ENCODE results near the gene ABHD14A.

Gene ABHD14A

GRCh38 chr3:52025453-52025852 is 50.6 kb downstream of the ABHD14A start:
- Histone ChIP-seq H3K4me3 (ENCODE audit: low read length) (no peak overlapping the region), H2AFZ (ENCODE audit: low read depth, low read length) (no peak overlapping the region), H3K27me3 (ENCODE audit: low read depth, low read length) (peaks cover 10% of the 10 kb centered on the region; the same call in 1 of the 2 replicates), H3K79me2 (ENCODE audit: low read length) (no peaks in the 10 kb centered on the region), H3K4me1 (ENCODE audit: low read length) (peaks cover 27% of the 10 kb centered on the region), H3K9me3 (ENCODE audit: insufficient read depth, low read length) (no peaks in the 10 kb centered on the region), H3K36me3 (replicated peaks; ENCODE audit: low read depth, low read length) (no peaks in the 10 kb centered on the region), H3K27ac (ENCODE audit: low read length) (no peak overlapping the region), H4K20me1 (ENCODE audit: insufficient read depth, low read length) (no peaks in the 10 kb centered on the region), H3K9ac (ENCODE audit: low read length) (no peak overlapping the region), H3K4me2 (ENCODE audit: low read length) (no peak overlapping the region)
- TF ChIP-seq EZH2phosphoT487 (IDR thresholded peaks at IDR 0.05; ENCODE audit: low read depth) (no peak), CTCF (IDR thresholded peaks at IDR 0.05; ENCODE audit: low read depth, low read length) (no peak)

- no peak overlapping the region for H3K4me3 ChIP-seq (ENCODE audit: low read length)
- no peaks in the 10 kb centered on the region for H3K36me3 ChIP-seq (replicated peaks; ENCODE audit: low read depth, low read length)
- no peak overlapping the region for H3K4me2 ChIP-seq (ENCODE audit: low read length)
- H3K4me1 ChIP-seq (ENCODE audit: low read length): peaks cover 27% of the 10 kb centered on the region
- H4K20me1 ChIP-seq (ENCODE audit: insufficient read depth, low read length): no peaks in the 10 kb centered on the region
- no peaks in the 10 kb centered on the region for H3K79me2 ChIP-seq (ENCODE audit: low read length)
- H3K9me3 ChIP-seq (ENCODE audit: insufficient read depth, low read length): no peaks in the 10 kb centered on the region
- H3K27ac ChIP-seq (ENCODE audit: low read length): no peak overlapping the region
- no peak overlapping the region for H2AFZ ChIP-seq (ENCODE audit: low read depth, low read length)
- peaks cover 10% of the 10 kb centered on the region; the same call in 1 of the 2 replicates for H3K27me3 ChIP-seq (ENCODE audit: low read depth, low read length)
- no peak for TF ChIP-seq CTCF (IDR thresholded peaks at IDR 0.05; ENCODE audit: low read depth, low read length)
- TF ChIP-seq EZH2phosphoT487 (IDR thresholded peaks at IDR 0.05; ENCODE audit: low read depth): no peak
- no peak overlapping the region for H3K9ac ChIP-seq (ENCODE audit: low read length)
Measured at GRCh38 chr3:52026041-52026440, 51.2 kb downstream of the ABHD14A start.

- no peaks in the 10 kb centered on the region for H3K36me3 ChIP-seq (replicated peaks; ENCODE audit: low read depth, low read length)
- no peak overlapping the region for H3K27ac ChIP-seq (ENCODE audit: low read length)
- H3K79me2 ChIP-seq (ENCODE audit: low read length): no peaks in the 10 kb centered on the region
- no peaks in the 10 kb centered on the region for H4K20me1 ChIP-seq (ENCODE audit: insufficient read depth, low read length)
- no peak overlapping the region for H3K9ac ChIP-seq (ENCODE audit: low read length)
- H3K27me3 ChIP-seq (ENCODE audit: low read depth, low read length): peaks cover 15% of the 10 kb centered on the region; the same call in 1 of the 2 replicates
- H2AFZ ChIP-seq (ENCODE audit: low read depth, low read length): no peak overlapping the region
- TF ChIP-seq CTCF (IDR thresholded peaks at IDR 0.05; ENCODE audit: low read depth, low read length) (no peak), EZH2phosphoT487 (IDR thresholded peaks at IDR 0.05; ENCODE audit: low read depth) (no peak)
- no peak overlapping the region for H3K4me2 ChIP-seq (ENCODE audit: low read length)
- peaks cover 16% of the 10 kb centered on the region for H3K4me1 ChIP-seq (ENCODE audit: low read length)
- no peak overlapping the region for H3K4me3 ChIP-seq (ENCODE audit: low read length)
- H3K9me3 ChIP-seq (ENCODE audit: insufficient read depth, low read length): no peaks in the 10 kb centered on the region
Measured at GRCh38 chr3:52028572-52028971, 53.7 kb downstream of the ABHD14A start.

GRCh38 chr3:52029053-52029452 is 54.2 kb downstream of the ABHD14A start:
- Histone ChIP-seq H4K20me1 (ENCODE audit: insufficient read depth, low read length) (no peaks in the 10 kb centered on the region), H3K79me2 (ENCODE audit: low read length) (no peaks in the 10 kb centered on the region), H2AFZ (ENCODE audit: low read depth, low read length) (no peak overlapping the region), H3K9ac (ENCODE audit: low read length) (no peak overlapping the region), H3K4me3 (ENCODE audit: low read length) (no peak overlapping the region), H3K4me2 (ENCODE audit: low read length) (no peak overlapping the region), H3K9me3 (ENCODE audit: insufficient read depth, low read length) (no peaks in the 10 kb centered on the region), H3K27ac (ENCODE audit: low read length) (no peak overlapping the region), H3K36me3 (replicated peaks; ENCODE audit: low read depth, low read length) (no peaks in the 10 kb centered on the region), H3K27me3 (ENCODE audit: low read depth, low read length) (peaks cover 16% of the 10 kb centered on the region; the same call in 1 of the 2 replicates), H3K4me1 (ENCODE audit: low read length) (peaks cover 11% of the 10 kb centered on the region)
- TF ChIP-seq CTCF (IDR thresholded peaks at IDR 0.05; ENCODE audit: low read depth, low read length) (no peak), EZH2phosphoT487 (IDR thresholded peaks at IDR 0.05; ENCODE audit: low read depth) (no peak)

Data from OCI-LY3 (cell line).